GM12878 (cell line): Measurements from ENCODE around the gene ADGRG1. TPM values are rescaled to one million over a fixed set of nuclear protein-coding genes. Genes with fewer than 3 reads are reported as not detected.

Experiments
- ATAC-seq: fragments of 200-7000 bp; cut with Tn5 transposase; 3 replicates; pipeline ENCODE4 v1.9.1; 2020; ENCODE audit warnings: mild to moderate bottlenecking, moderate library complexity
- BruUV-seq: library from RNA; stranded (reverse); fragments of 400-500 nt; replicated peaks from 2 replicates; lab custom pipeline; 2021; lab: Mats Ljungman, UMichigan
- CTCF ChIA-PET: fragments of 300-600 bp; sonication (Branson Sonifier 250); formaldehyde crosslinking; extraction: SDS; loops from one replicate; lab custom pipeline; 2021; ENCODE audit warnings: inconsistent platforms; lab: Yijun Ruan, JAX
- POLR2A ChIA-PET: fragments of 350-600 bp; formaldehyde crosslinking; extraction: SDS; loops from one replicate; lab custom pipeline; 2021; ENCODE audit warnings: inconsistent platforms; lab: Charles Lee
- RAD21 ChIA-PET: fragments of 300-600 bp; sonication (Branson Sonifier 250); formaldehyde crosslinking; loops from one replicate; lab custom pipeline; 2023; ENCODE audit warnings: antibody characterized with exemption; ENCODE audit not compliant: unreplicated experiment; lab: Charles Lee
- SMC1A ChIA-PET: fragments of 300-600 bp; sonication (Branson Sonifier 250); formaldehyde crosslinking; loops from one replicate; lab custom pipeline; 2023; ENCODE audit not compliant: unreplicated experiment, uncharacterized antibody; lab: Charles Lee
- DNase-seq: peaks from one replicate; pipeline ENCODE4 v3.0.0-alpha.2; 2011; ENCODE audit warnings: low read depth, low spot score
- FAIRE-seq: peaks from 3 replicates; lab custom pipeline; 2011; peaks lifted over from hg19 to GRCh38; lab: Jason Lieb, UNC
- H2AFZ ChIP-seq: 2 replicates; pipeline ENCODE4 v1.6.0; 2011; ENCODE audit warnings: low read depth, low read length, control low read depth; ENCODE audit not compliant: control insufficient read depth
- H3K27ac ChIP-seq: 2 replicates; pipeline ENCODE4 v1.5.1; 2011; ENCODE audit warnings: control low read depth; ENCODE audit not compliant: control insufficient read depth, insufficient read depth
- H3K27me3 ChIP-seq, 2 experiments: replicated peaks in 1 of 2; 2 replicates each; pipeline versions ENCODE4 v1.6.0 to v1.6.1; 2011; ENCODE audit warnings: low read length in 1 of 2; ENCODE audit not compliant: control insufficient read depth in 2 of 2, insufficient read depth in 2 of 2
- H3K36me3 ChIP-seq, 2 experiments: 2 replicates each; pipeline ENCODE4 v1.5.1; 2011; ENCODE audit warnings: low read length in 1 of 2; ENCODE audit not compliant: control insufficient read depth in 2 of 2, insufficient read depth in 2 of 2
- H3K4me1 ChIP-seq: 2 replicates; pipeline ENCODE4 v1.6.1; 2011; ENCODE audit warnings: mild to moderate bottlenecking, low read length, moderate library complexity, mixed read lengths; ENCODE audit not compliant: control insufficient read depth, insufficient read depth
- H3K4me2 ChIP-seq: 2 replicates; pipeline ENCODE4 v1.6.0; 2011; ENCODE audit warnings: control low read depth; ENCODE audit not compliant: control insufficient read depth, insufficient read depth
- H3K4me3 ChIP-seq: fragments of 200-600 bp; sonication (generic); 2 replicates; pipeline ENCODE4 v1.5.1; 2016
- H3K79me2 ChIP-seq: 2 replicates; pipeline ENCODE4 v1.6.0; 2011; ENCODE audit warnings: low read length; ENCODE audit not compliant: control insufficient read depth, insufficient read depth
- H3K9ac ChIP-seq: 2 replicates; pipeline ENCODE4 v1.8.0; 2011; ENCODE audit warnings: low read length, control low read depth, mixed read lengths; ENCODE audit not compliant: control insufficient read depth, insufficient read depth
- H3K9me3 ChIP-seq: replicated peaks from 3 replicates; pipeline ENCODE4 v1.5.1; 2011; ENCODE audit warnings: mild to moderate bottlenecking, low read length; ENCODE audit not compliant: control insufficient read depth, insufficient read depth
- H4K20me1 ChIP-seq: 2 replicates; pipeline ENCODE4 v1.6.0; 2011; ENCODE audit not compliant: control insufficient read depth, insufficient read depth
- ATF7 ChIP-seq: fragments of 450-650 bp; IDR thresholded peaks from 2 replicates; pipeline ENCODE4 v1.6.1; 2016; ENCODE audit warnings: low read depth, mild to moderate bottlenecking
- SIN3A ChIP-seq: IDR thresholded peaks from 2 replicates; pipeline ENCODE4 v1.6.1; 2012; ENCODE audit warnings: low read depth, low read length, improper control_type of control experiment
- STAT1 ChIP-seq: fragments of 450-650 bp; conservative IDR thresholded peaks from 2 replicates; pipeline ENCODE4 v1.6.1; 2014; ENCODE audit warnings: antibody characterized with exemption, mild to moderate bottlenecking
- ZNF622 ChIP-seq: fragments of 450-650 bp; IDR thresholded peaks from 2 replicates; pipeline ENCODE4 v1.6.1; 2017; ENCODE audit warnings: mild to moderate bottlenecking, inconsistent platforms
- WGBS: methylation state at CpG from one replicate; pipeline ENCODE4 v1.1.6; 2016; ENCODE audit warnings: low lambda C conversion rate; ENCODE audit not compliant: insufficient replicate concordance, insufficient coverage; ENCODE audit errors: missing lambda C conversion rate; 5-methylcytosine and 5-hydroxymethylcytosine counted together
- in situ Hi-C: fragments of 300-500 bp; cut with MboI; formaldehyde crosslinking; loops from 9 replicates; pipeline ENCODE4 v1.14.3; 2018; ENCODE audit warnings: mixed read lengths
- intact Hi-C: fragments of 100-400 bp; cut with micrococcal nuclease; formaldehyde crosslinking; loops from one replicate; pipeline ENCODE4 v1.14.2; 2022; ENCODE audit not compliant: unreplicated experiment
- polyA plus RNA-seq, 11 experiments: library from polyadenylated mRNA; depleted of rRNA in 4 of 11; unstranded in 6 of 11; stranded (reverse) in 5 of 11; fragments of >200 nt; fragmentation: Nextera tagmentation in 4 of 11; fragmentation: Illumina TruSeq in 1 of 11; extraction: Ambion mirVana in 4 of 11; extraction: Trizol in 1 of 11; gene quantifications; 1 replicate in 1 of 11; 2 replicates in 10 of 11; pipeline versions ENCODE4 v1.2.1 to v1.2.3, GENCODE V29; 2011 to 2016; ENCODE audit warnings: inconsistent platforms in 2 of 11, missing spikeins in 2 of 11, low read depth in 1 of 11
- total RNA-seq, 4 experiments: library from RNA; depleted of rRNA in 3 of 4; stranded (reverse); fragments of >200 nt in 3 of 4; fragmentation: Illumina TruSeq in 1 of 4; extraction: Trizol in 1 of 4; gene quantifications; 2 replicates each; pipeline versions ENCODE4 v1.2.1 to v1.2.3, GENCODE V29; 2013 to 2021
- TF ChIP-seq, protein P1 (sequence below): IDR thresholded peaks from 2 replicates; pipeline ENCODE4 v1.6.1; 2011; ENCODE audit warnings: borderline replicate concordance, low read depth, mild to moderate bottlenecking, moderate library complexity, low read length; ENCODE audit not compliant: insufficient read depth, poor library complexity, severe bottlenecking
- TF ChIP-seq, protein P2 (sequence below): fragments of 450-650 bp; IDR thresholded peaks from 2 replicates; pipeline ENCODE4 v1.6.1; 2018; ENCODE audit warnings: mild to moderate bottlenecking, low read depth, moderate library complexity; ENCODE audit not compliant: partially characterized antibody
- TF ChIP-seq, protein P3 (sequence below): fragments of 450-650 bp; IDR thresholded peaks from 2 replicates; pipeline ENCODE4 v1.6.1; 2017; ENCODE audit warnings: low read depth, mild to moderate bottlenecking, moderate library complexity

Gene ADGRG1
- total and polyA plus RNA-seq, 10 of the 15 experiments (the other 5 are each of a cell fraction or from before 2014, with no cell fraction given), result 0.07 to 2.0 (median 0.75) TPM

DNA sequence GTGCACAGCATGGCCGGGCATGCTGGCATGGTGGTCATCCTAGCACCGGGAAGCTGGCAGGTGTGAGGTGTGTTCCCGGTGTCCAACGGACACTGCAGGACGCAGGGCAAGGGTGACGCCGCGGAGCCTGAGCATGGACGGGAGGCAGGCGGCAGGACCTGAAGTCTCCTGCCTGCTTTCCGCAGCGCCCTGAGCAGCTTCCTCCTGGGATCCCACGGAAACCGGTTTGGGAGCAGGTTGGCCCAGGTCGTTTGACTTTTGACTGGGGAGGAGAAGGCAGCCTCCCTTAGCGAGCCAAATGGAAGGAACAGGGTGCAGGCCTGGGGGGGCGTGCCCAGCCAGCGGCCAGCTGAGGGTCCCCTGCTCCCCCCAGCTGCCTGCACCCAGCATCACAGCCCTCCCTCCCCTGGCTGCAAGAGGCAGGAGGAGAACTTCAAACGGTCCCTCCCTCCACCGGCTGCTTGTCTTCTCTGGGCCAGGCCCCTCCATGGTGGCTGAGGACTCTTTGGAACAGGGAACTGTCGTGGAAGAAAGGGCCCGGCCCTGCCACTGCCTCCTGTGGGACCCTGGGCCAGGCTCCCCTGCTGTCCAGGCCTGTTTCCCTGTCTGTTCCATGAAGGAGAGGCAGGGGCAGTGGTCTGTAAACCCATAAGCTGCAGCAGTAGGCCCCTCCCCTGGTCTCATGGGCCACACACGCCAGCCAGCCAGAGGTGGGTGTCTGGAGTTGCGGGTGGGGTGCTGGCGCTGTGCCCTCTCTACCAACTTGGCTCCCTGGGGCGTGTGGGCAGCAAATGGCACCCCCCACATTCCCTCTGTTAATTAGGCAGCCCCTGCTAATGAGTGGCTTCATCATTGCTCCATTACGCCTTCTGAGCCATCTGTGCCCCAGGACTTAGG lies 7.8 kb upstream of the ADGRG1 start (continued):
- TF ChIP-seq, protein P1, sequence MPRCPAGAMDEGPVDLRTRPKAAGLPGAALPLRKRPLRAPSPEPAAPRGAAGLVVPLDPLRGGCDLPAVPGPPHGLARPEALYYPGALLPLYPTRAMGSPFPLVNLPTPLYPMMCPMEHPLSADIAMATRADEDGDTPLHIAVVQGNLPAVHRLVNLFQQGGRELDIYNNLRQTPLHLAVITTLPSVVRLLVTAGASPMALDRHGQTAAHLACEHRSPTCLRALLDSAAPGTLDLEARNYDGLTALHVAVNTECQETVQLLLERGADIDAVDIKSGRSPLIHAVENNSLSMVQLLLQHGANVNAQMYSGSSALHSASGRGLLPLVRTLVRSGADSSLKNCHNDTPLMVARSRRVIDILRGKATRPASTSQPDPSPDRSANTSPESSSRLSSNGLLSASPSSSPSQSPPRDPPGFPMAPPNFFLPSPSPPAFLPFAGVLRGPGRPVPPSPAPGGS, result no peak
- TF ChIP-seq STAT1 (no peak), SIN3A (no peak)
- TF ChIP-seq, all 136 proteins: peak for 0

DNA sequence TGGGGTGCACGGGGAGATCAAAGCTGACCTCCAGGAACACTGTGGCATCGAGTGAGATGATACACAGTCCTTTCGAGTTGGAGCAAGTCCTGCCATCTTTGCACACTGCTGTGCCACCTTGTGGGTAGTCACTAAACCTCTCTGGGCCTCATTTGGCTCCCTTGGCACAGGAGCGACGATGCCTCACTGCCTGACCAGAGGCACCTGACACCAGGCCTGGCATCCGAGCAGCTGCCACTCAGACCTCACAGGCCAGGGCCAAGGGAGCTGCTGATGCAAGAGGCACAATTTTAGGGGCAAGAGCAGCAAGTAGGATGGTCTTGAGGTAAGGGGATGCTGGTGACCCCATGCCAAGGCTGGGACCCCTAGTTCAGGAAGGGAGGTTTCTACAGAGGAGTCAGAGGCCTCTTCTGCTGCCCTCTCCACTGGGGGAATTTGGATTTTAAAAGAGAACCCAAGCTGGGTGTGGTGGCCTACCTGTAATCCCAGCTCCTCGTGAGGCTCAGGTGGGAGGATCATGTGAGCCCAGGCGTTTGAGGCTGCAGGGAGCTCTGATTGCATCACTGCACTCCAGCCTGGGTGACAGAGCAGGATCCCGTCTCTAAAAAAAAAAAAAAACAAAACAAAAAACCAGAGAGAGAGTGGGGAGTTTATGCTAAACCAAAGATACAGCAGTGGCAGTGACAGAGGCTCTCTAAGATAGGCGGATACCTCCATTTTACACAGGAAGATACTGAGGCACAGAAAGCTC lies 6.7 kb upstream of the ADGRG1 start:
- DNase-seq (no peak), FAIRE-seq (no peak), ATAC-seq (no peak)
- H3K4me3 ChIP-seq, result no peak overlapping the region
- TF ChIP-seq ZNF622, result no peak
- TF ChIP-seq, protein P2, sequence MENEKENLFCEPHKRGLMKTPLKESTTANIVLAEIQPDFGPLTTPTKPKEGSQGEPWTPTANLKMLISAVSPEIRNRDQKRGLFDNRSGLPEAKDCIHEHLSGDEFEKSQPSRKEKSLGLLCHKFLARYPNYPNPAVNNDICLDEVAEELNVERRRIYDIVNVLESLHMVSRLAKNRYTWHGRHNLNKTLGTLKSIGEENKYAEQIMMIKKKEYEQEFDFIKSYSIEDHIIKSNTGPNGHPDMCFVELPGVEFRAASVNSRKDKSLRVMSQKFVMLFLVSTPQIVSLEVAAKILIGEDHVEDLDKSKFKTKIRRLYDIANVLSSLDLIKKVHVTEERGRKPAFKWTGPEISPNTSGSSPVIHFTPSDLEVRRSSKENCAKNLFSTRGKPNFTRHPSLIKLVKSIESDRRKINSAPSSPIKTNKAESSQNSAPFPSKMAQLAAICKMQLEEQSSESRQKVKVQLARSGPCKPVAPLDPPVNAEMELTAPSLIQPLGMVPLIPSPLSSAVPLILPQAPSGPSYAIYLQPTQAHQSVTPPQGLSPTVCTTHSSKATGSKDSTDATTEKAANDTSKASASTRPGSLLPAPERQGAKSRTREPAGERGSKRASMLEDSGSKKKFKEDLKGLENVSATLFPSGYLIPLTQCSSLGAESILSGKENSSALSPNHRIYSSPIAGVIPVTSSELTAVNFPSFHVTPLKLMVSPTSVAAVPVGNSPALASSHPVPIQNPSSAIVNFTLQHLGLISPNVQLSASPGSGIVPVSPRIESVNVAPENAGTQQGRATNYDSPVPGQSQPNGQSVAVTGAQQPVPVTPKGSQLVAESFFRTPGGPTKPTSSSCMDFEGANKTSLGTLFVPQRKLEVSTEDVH, result no peak
- TF ChIP-seq, protein P3, sequence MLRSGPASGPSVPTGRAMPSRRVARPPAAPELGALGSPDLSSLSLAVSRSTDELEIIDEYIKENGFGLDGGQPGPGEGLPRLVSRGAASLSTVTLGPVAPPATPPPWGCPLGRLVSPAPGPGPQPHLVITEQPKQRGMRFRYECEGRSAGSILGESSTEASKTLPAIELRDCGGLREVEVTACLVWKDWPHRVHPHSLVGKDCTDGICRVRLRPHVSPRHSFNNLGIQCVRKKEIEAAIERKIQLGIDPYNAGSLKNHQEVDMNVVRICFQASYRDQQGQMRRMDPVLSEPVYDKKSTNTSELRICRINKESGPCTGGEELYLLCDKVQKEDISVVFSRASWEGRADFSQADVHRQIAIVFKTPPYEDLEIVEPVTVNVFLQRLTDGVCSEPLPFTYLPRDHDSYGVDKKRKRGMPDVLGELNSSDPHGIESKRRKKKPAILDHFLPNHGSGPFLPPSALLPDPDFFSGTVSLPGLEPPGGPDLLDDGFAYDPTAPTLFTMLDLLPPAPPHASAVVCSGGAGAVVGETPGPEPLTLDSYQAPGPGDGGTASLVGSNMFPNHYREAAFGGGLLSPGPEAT, result no peak
- TF ChIP-seq ATF7, result no peak
- no TSS peak for BruUV-seq
- H3K27ac ChIP-seq, result no peak overlapping the region
- in situ Hi-C loops, result no loop called here
- no peaks in the 10 kb centered on the region for H3K36me3 ChIP-seq
- intact Hi-C loops, result no loop called here
- no peak overlapping the region for H3K9ac ChIP-seq
- RAD21 ChIA-PET, result no interaction called here
- POLR2A ChIA-PET, result interaction anchor here (0.7 kb wide), 1 partner anchor 12 kb away, joined by 3 read pairs; no protein-coding TSS in a partner anchor
- no peaks in the 10 kb centered on the region for H3K4me1 ChIP-seq
- H3K27me3 ChIP-seq, result peaks cover 0 to 3% of the 10 kb centered on the region in 2 experiments; a peak in 1 of 4 replicates
- 17% methylated on average over 10 of the region's 10 CpGs for WGBS
- H2AFZ ChIP-seq, result no peak overlapping the region
- no peaks in the 10 kb centered on the region for H3K9me3 ChIP-seq
- CTCF ChIA-PET, result interaction anchor here (1.0 kb wide), 1 partner anchor 31 kb away, joined by 3 read pairs; no protein-coding TSS in a partner anchor
- SMC1A ChIA-PET, result interaction anchor here (0.7 kb wide), 1 partner anchor 32 kb away, joined by 4 read pairs; no protein-coding TSS in a partner anchor
- no peak overlapping the region for H3K4me2 ChIP-seq
- H4K20me1 ChIP-seq, result no peaks in the 10 kb centered on the region
- H3K79me2 ChIP-seq, result no peaks in the 10 kb centered on the region
